Liver (tissue), 9 donors: ENCODE measurements around the gene GADL1. TPM values are rescaled to one million over a fixed set of nuclear protein-coding genes. Genes with fewer than 3 reads are reported as not detected.

Experiments
- DNase-seq: peaks from one replicate; pipeline ENCODE4 v3.0.0-alpha.2; 2017; ENCODE audit warnings: low spot score
- H3K27ac ChIP-seq, 2 donors: one replicate each; pipeline ENCODE4 v1.7.0; 2013; ENCODE audit warnings: inconsistent platforms in 2 of 2, low read length in 2 of 2, control low read depth in 1 of 2, low read depth in 1 of 2, mild to moderate bottlenecking in 1 of 2
- H3K27me3 ChIP-seq, 4 donors: one replicate each; pipeline versions ENCODE4 v1.6.1 to v1.7.0; 2013; ENCODE audit warnings: low read length in 3 of 4, inconsistent platforms in 1 of 4, mild to moderate bottlenecking in 1 of 4, moderate library complexity in 1 of 4; ENCODE audit not compliant: control insufficient read depth in 4 of 4, insufficient read depth in 4 of 4
- H3K36me3 ChIP-seq, 4 donors: one replicate each; pipeline versions ENCODE4 v1.6.1 to v1.7.0; 2013; ENCODE audit warnings: low read length in 3 of 4, mild to moderate bottlenecking in 3 of 4, low read depth in 1 of 4, moderate library complexity in 1 of 4; ENCODE audit not compliant: control insufficient read depth in 4 of 4, insufficient read depth in 3 of 4
- H3K4me1 ChIP-seq, 4 donors: one replicate each; pipeline versions ENCODE4 v1.6.1 to v1.7.0; 2013; ENCODE audit warnings: low read length in 3 of 4, mild to moderate bottlenecking in 3 of 4, moderate library complexity in 1 of 4; ENCODE audit not compliant: control insufficient read depth in 4 of 4, insufficient read depth in 4 of 4
- H3K4me3 ChIP-seq, 3 donors: one replicate each; pipeline versions ENCODE4 v1.6.1 to v1.7.0; 2013; ENCODE audit warnings: low read length in 3 of 3, control low read depth in 1 of 3, low read depth in 1 of 3, mild to moderate bottlenecking in 1 of 3
- H3K9ac ChIP-seq, 2 donors: one replicate each; pipeline ENCODE4 v1.7.0; 2013; ENCODE audit warnings: low read length in 2 of 2, mild to moderate bottlenecking in 2 of 2, moderate library complexity in 2 of 2, control low read depth in 1 of 2, low read depth in 1 of 2
- H3K9me3 ChIP-seq, 4 donors: one replicate each; pipeline versions ENCODE4 v1.6.1 to v1.7.0; 2013; ENCODE audit warnings: low read length in 3 of 4; ENCODE audit not compliant: control insufficient read depth in 4 of 4
- ATF3 ChIP-seq: IDR thresholded peaks from 2 replicates; pipeline ENCODE4 v1.6.1; 2016; ENCODE audit warnings: antibody characterized with exemption
- CTCF ChIP-seq: fragments of 150-350 bp; IDR thresholded peaks from 2 replicates; pipeline ENCODE4 v1.5.1; 2017; ENCODE audit warnings: improper control_type of control experiment, low read depth, low read length; ENCODE audit not compliant: missing input control
- EGR1 ChIP-seq, 2 donors: IDR thresholded peaks; 2 replicates each; pipeline ENCODE4 v1.6.1; 2016 to 2018; ENCODE audit warnings: antibody characterized with exemption in 2 of 2, low read depth in 2 of 2
- FOXA1 ChIP-seq: IDR thresholded peaks from 2 replicates; pipeline ENCODE4 v1.6.1; 2016; ENCODE audit warnings: antibody characterized with exemption
- FOXA2 ChIP-seq: IDR thresholded peaks from 2 replicates; pipeline ENCODE4 v1.6.1; 2016; ENCODE audit warnings: antibody characterized with exemption
- HNF4A ChIP-seq, 2 donors: conservative IDR thresholded peaks; 2 replicates each; pipeline ENCODE4 v1.6.1; 2016; ENCODE audit warnings: antibody characterized with exemption in 2 of 2, mild to moderate bottlenecking in 2 of 2
- HNF4G ChIP-seq: IDR thresholded peaks from 2 replicates; pipeline ENCODE4 v1.6.1; 2016; ENCODE audit warnings: antibody characterized with exemption
- JUND ChIP-seq, 2 donors: IDR thresholded peaks; 2 replicates each; pipeline ENCODE4 v1.6.1; 2016; ENCODE audit warnings: antibody characterized with exemption in 2 of 2
- MAX ChIP-seq: IDR thresholded peaks from 2 replicates; pipeline ENCODE4 v1.6.1; 2016; ENCODE audit warnings: antibody characterized with exemption
- NR2F2 ChIP-seq: IDR thresholded peaks from 2 replicates; pipeline ENCODE4 v1.6.1; 2016; ENCODE audit warnings: antibody characterized with exemption
- RAD21 ChIP-seq, 2 donors: IDR thresholded peaks; 2 replicates each; pipeline ENCODE4 v1.6.1; 2016; ENCODE audit warnings: antibody characterized with exemption in 2 of 2, mild to moderate bottlenecking in 2 of 2
- REST ChIP-seq: IDR thresholded peaks from 2 replicates; pipeline ENCODE4 v1.6.1; 2016; ENCODE audit warnings: antibody characterized with exemption, mild to moderate bottlenecking
- RXRA ChIP-seq, 2 donors: IDR thresholded peaks; 2 replicates each; pipeline ENCODE4 v1.6.1; 2017 to 2018; ENCODE audit warnings: antibody characterized with exemption in 2 of 2, mild to moderate bottlenecking in 1 of 2
- SP1 ChIP-seq: IDR thresholded peaks from 2 replicates; pipeline ENCODE4 v1.6.1; 2018; ENCODE audit warnings: antibody characterized with exemption, mild to moderate bottlenecking
- TAF1 ChIP-seq: conservative IDR thresholded peaks from 2 replicates; pipeline ENCODE4 v1.6.1; 2016; ENCODE audit warnings: antibody characterized with exemption, mild to moderate bottlenecking
- ZBTB33 ChIP-seq: IDR thresholded peaks from 2 replicates; pipeline ENCODE4 v1.6.1; 2016; ENCODE audit warnings: antibody characterized with exemption
- WGBS: extraction: QIAGEN DNeasy Blood & Tissue Kit; methylation state at CpG from one replicate; pipeline ENCODE4 v1.1.7; 2013; 5-methylcytosine and 5-hydroxymethylcytosine counted together
- polyA plus RNA-seq, 2 donors: library from polyadenylated mRNA; stranded (reverse) in 1 of 2; unstranded in 1 of 2; fragments of 200-250 nt in 1 of 2; fragments of >200 nt in 1 of 2; fragmentation: Nextera tagmentation in 1 of 2; extraction: Ambion mirVana in 1 of 2; gene quantifications; one replicate each; pipeline versions ENCODE4 v1.2.1 to v1.2.3, GENCODE V29; 2013 to 2015
- total RNA-seq, 2 donors: library from RNA; depleted of rRNA; stranded (reverse); fragments of >200 nt; gene quantifications; one replicate each; pipeline ENCODE4 v1.2.3, GENCODE V29; 2014
- donor health status: healthy.
- donor health status: healthy.
- donor health status: healthy.
- donor health status: healthy.
- donor health status: healthy.

GADL1 gene
- total and polyA plus RNA-seq, 4 donors, result not detected

- 62% methylated on average over 2 of the region's 2 CpGs for WGBS
- Histone ChIP-seq H3K4me1 (peaks cover 0 to 2% (median 0%) of the 10 kb centered on the region in 4 donors), H3K27me3 (peaks cover 0 to 4% (median 0%) of the 10 kb centered on the region in 4 donors), H3K9ac (no peak overlapping the region), H3K9me3 (no peaks in the 10 kb centered on the region), H3K36me3 (no peaks in the 10 kb centered on the region), H3K27ac (no peak overlapping the region), H3K4me3 (no peak overlapping the region)
- no peak for DNase-seq
- TF ChIP-seq EGR1 (IDR thresholded peaks at IDR 0.05; ENCODE audit: low read depth in 2 of 2), result no peak
- no peak for TF ChIP-seq RAD21 (IDR thresholded peaks at IDR 0.05)
- TF ChIP-seq TAF1, result no peak
- no peak for TF ChIP-seq ZBTB33
- no peak for TF ChIP-seq NR2F2
- TF ChIP-seq FOXA1, result no peak
- no peak for TF ChIP-seq JUND (IDR thresholded peaks at IDR 0.05)
- no peak for TF ChIP-seq FOXA2
These were observed 67.9 kb downstream of the GADL1 start for GRCh38 chr3:30826531-30826942.

GRCh38 chr3:30819067-30819798 lies 75.2 kb downstream of the GADL1 start:
- no peak for DNase-seq
- WGBS, result 62% methylated on average over 3 of the region's 3 CpGs
- no peaks in the 10 kb centered on the region for H3K4me1 ChIP-seq
- H3K27ac ChIP-seq, result no peak overlapping the region
- no peak overlapping the region for H3K4me3 ChIP-seq
- TF ChIP-seq SP1 (no peak), JUND (IDR thresholded peaks at IDR 0.05) (no peak), RXRA (IDR thresholded peaks at IDR 0.05) (no peak), REST (no peak), ZBTB33 (no peak), HNF4G (no peak), FOXA1 (no peak), ATF3 (no peak), MAX (no peak), HNF4A (conservative IDR thresholded peaks at IDR 0.05) (no peak), CTCF (no peak), FOXA2 (no peak)
- H3K9ac ChIP-seq, result no peak overlapping the region
- no peaks in the 10 kb centered on the region for H3K27me3 ChIP-seq
- no peaks in the 10 kb centered on the region for H3K36me3 ChIP-seq
- no peaks in the 10 kb centered on the region for H3K9me3 ChIP-seq
